ENCODE measurements around the gene TBR1. TPM values are rescaled to one million over a fixed set of nuclear protein-coding genes. Genes with fewer than 3 reads are reported as not detected.

The TBR1 gene
- total RNA-seq, 1 experiment from 2014 or later = not detected

DNA sequence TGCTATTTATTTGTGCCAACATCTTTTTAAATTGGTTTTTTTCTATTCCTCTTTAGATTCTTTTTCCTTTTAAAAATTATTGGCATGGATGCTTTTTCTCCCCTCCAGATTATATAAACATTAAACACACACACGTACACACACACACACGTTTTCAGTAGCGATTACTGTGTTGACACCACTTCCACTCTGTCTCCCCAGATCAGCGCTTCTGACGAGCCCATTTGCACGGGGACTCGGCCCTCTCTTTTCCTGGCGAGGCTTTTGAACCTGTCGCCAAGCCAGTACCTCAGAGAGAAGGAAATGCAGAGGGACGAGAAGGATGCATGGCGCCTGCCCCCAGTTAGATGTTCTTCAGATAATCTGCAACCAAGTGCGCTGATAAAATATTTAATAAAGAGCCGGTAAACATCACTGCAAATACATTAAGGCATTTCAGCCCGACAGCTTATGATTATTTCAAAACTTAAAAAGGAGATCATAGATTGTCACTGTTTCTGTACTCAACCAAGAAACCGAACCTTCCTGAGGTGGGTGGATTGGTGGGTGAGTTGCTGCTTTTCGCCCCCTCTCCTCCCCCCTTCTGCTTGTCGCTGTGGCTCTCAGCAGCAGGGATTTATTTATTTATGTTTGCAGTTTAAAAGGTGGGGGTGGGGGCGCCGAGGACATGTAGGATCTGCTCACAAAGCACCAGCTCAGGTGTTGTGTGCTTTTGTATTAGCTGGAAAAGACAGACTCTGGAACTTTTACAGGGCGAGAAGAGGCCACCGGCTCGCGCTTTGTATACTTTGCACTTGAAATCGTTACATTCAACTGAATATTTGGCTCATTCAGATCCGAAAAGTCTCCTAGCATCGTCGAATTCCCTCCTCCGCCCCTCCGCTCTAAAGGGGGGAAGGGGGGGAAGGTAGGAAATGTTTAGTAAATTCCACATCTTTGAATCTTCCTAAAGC is 787 bp upstream of the TBR1 start:
- no peaks in the 10 kb centered on the region for H3K4me1 ChIP-seq (replicated peaks; ENCODE audit: insufficient read depth)
- no TSS peak for BruUV-seq (replicated peaks)
- H3K4me2 ChIP-seq = peak overlapping the region; percentile 46; the same call in 1 of the 2 replicates
- H3K4me3 ChIP-seq = no peak overlapping the region; the same call in 1 of the 2 replicates
- H3F3A ChIP-seq (ENCODE audit: insufficient read depth, low read depth) = 0 out of 2 replicates have a peak, but pooled peaks cover 5% of the 10 kb centered on the region
- no peaks in the 10 kb centered on the region for H3K79me2 ChIP-seq (ENCODE audit: low read depth)
- no peaks in the 10 kb centered on the region for H3K9me2 ChIP-seq (ENCODE audit: insufficient read depth)
- H3K27me3 ChIP-seq (ENCODE audit: insufficient read depth, low read depth) = no peaks in the 10 kb centered on the region
- intact Hi-C loops (cut with micrococcal nuclease; ENCODE audit: unreplicated experiment) = no loop called here
- H3K36me3 ChIP-seq (ENCODE audit: low read depth) = no peaks in the 10 kb centered on the region
- H3K27ac ChIP-seq = no peak overlapping the region
- H2AFZ ChIP-seq = no peak overlapping the region
- no peaks in the 10 kb centered on the region for H4K20me1 ChIP-seq (ENCODE audit: insufficient read depth)
- no peak for TF ChIP-seq EZH2 (IDR thresholded peaks at IDR 0.05; ENCODE audit: low read depth)
- TF ChIP-seq, protein P1, sequence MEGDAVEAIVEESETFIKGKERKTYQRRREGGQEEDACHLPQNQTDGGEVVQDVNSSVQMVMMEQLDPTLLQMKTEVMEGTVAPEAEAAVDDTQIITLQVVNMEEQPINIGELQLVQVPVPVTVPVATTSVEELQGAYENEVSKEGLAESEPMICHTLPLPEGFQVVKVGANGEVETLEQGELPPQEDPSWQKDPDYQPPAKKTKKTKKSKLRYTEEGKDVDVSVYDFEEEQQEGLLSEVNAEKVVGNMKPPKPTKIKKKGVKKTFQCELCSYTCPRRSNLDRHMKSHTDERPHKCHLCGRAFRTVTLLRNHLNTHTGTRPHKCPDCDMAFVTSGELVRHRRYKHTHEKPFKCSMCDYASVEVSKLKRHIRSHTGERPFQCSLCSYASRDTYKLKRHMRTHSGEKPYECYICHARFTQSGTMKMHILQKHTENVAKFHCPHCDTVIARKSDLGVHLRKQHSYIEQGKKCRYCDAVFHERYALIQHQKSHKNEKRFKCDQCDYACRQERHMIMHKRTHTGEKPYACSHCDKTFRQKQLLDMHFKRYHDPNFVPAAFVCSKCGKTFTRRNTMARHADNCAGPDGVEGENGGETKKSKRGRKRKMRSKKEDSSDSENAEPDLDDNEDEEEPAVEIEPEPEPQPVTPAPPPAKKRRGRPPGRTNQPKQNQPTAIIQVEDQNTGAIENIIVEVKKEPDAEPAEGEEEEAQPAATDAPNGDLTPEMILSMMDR (conservative IDR thresholded peaks at IDR 0.05) = no peak
- ChIA-PET POLR2A (ENCODE audit: unreplicated experiment) (no interaction called here), CTCF (interaction anchor here (0.5 kb wide), 1 partner anchor 707 kb away, joined by 6 read pairs; no protein-coding TSS in a partner anchor)
- no peaks in the 10 kb centered on the region for H3K9me3 ChIP-seq (ENCODE audit: insufficient read depth, low read depth)
- DNase-seq = no peak

DNA sequence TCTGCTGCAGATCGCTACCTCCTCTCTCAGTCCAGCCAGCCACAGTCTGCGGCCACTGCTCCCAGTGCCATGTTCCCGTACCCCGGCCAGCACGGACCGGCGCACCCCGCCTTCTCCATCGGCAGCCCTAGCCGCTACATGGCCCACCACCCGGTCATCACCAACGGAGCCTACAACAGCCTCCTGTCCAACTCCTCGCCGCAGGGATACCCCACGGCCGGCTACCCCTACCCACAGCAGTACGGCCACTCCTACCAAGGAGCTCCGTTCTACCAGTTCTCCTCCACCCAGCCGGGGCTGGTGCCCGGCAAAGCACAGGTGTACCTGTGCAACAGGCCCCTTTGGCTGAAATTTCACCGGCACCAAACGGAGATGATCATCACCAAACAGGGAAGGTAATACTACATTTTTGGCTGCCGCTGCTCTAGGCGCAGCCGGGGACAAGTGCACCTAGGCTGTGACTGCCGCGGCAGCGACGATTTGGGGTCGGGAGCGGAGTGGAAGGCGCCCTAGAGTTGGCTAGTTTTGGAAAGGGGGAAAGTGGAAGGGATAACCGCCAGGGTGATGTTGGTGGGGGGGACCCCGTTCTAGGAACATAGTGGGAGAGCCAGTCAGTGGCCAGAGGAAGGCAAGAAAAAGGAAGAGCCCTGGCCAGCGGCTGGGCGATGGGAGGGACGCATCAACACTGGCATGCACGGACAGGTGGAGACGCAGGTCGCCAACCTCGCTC is 776 bp downstream of the TBR1 start:
- DNase-seq = no peak
- intact Hi-C loops (cut with micrococcal nuclease; ENCODE audit: unreplicated experiment) = no loop called here

More for the DNA sequence above, 776 bp downstream of the TBR1 start:
- no peaks in the 10 kb centered on the region for H4K20me1 ChIP-seq (ENCODE audit: insufficient read depth)
- no peaks in the 10 kb centered on the region for H3K36me3 ChIP-seq (ENCODE audit: low read depth)
- no TSS peak for BruUV-seq (replicated peaks)
- POLR2A ChIA-PET (ENCODE audit: unreplicated experiment) = interaction anchor here (0.7 kb wide), 1 partner anchor 31 kb away, joined by 3 read pairs; no protein-coding TSS in a partner anchor
- H3K9me2 ChIP-seq (ENCODE audit: insufficient read depth) = no peaks in the 10 kb centered on the region
- no peak overlapping the region for H3K27ac ChIP-seq
- H3K4me1 ChIP-seq (replicated peaks; ENCODE audit: insufficient read depth) = no peaks in the 10 kb centered on the region
- no peaks in the 10 kb centered on the region for H3K27me3 ChIP-seq (ENCODE audit: insufficient read depth, low read depth)
- H2AFZ ChIP-seq = no peak overlapping the region
- H3F3A ChIP-seq (ENCODE audit: insufficient read depth, low read depth) = 0 out of 2 replicates have a peak, but pooled peaks cover 5% of the 10 kb centered on the region
- H3K4me2 ChIP-seq = no peak overlapping the region
- no peaks in the 10 kb centered on the region for H3K9me3 ChIP-seq (ENCODE audit: insufficient read depth, low read depth)
- CTCF ChIA-PET = no interaction called here
- H3K79me2 ChIP-seq (ENCODE audit: low read depth) = no peaks in the 10 kb centered on the region
- H3K4me3 ChIP-seq = no peak overlapping the region
- TF ChIP-seq, protein P1 (conservative IDR thresholded peaks at IDR 0.05) = no peak
- no peak for TF ChIP-seq EZH2 (IDR thresholded peaks at IDR 0.05; ENCODE audit: low read depth)
